Lower lobe of right lung (tissue), 2 donors: ENCODE measurements around the gene GSTA4. TPM values are rescaled to one million over a fixed set of nuclear protein-coding genes. Genes with fewer than 3 reads are reported as not detected.
"Not testable (repeated sequence)": the region's sequence is repeated elsewhere in the genome, so short reads cannot be mapped to it uniquely, and the experiment has no call there.

Experiments
- ATAC-seq, 2 donors: fragments of 200-7000 bp; cut with Tn5 transposase; one replicate each; pipeline ENCODE4 v1.9.1; 2020 to 2022; ENCODE audit warnings: mild to moderate bottlenecking in 2 of 2, moderate library complexity in 2 of 2
- DNase-seq: peaks from one replicate; pipeline ENCODE4 v3.0.0-alpha.2; 2020
- H3K27ac ChIP-seq: fragments of 200-600 bp; one replicate; pipeline ENCODE4 v1.8.0; 2022
- H3K27me3 ChIP-seq: fragments of 200-600 bp; one replicate; pipeline ENCODE4 v1.8.0; 2022; ENCODE audit warnings: low read depth
- H3K36me3 ChIP-seq: fragments of 200-600 bp; one replicate; pipeline ENCODE4 v1.8.0; 2022; ENCODE audit warnings: mild to moderate bottlenecking
- H3K4me1 ChIP-seq: fragments of 200-600 bp; one replicate; pipeline ENCODE4 v1.8.0; 2022
- H3K4me3 ChIP-seq: fragments of 200-600 bp; one replicate; pipeline ENCODE4 v1.8.0; 2022; ENCODE audit warnings: mild to moderate bottlenecking
- H3K9me3 ChIP-seq: fragments of 200-600 bp; one replicate; pipeline ENCODE4 v1.8.0; 2022
- intact Hi-C: fragments of 100-400 bp; cut with DNase I; formaldehyde crosslinking; loops from one replicate; pipeline ENCODE4 v1.11.0; 2022
- total RNA-seq: library from RNA; stranded (reverse); fragmentation: NEBNext Ultra II Directional; extraction: Animal tissue kit (Norgen Biotek cat#: 25700); gene quantifications from one replicate; pipeline ENCODE4 v1.2.1, GENCODE V29; 2021
- TF ChIP-seq, protein P1 (sequence below): fragments of 200-600 bp; IDR thresholded peaks from one replicate; pipeline ENCODE4 v1.8.0; 2022; ENCODE audit warnings: antibody characterized with exemption, mild to moderate bottlenecking
- donor health status: DM: no; HTN: yes; CAD: no; lungs with severe emphysema.

GSTA4 gene
- total RNA-seq, 1 donor from 2014 or later: 63.4 TPM

DNA sequence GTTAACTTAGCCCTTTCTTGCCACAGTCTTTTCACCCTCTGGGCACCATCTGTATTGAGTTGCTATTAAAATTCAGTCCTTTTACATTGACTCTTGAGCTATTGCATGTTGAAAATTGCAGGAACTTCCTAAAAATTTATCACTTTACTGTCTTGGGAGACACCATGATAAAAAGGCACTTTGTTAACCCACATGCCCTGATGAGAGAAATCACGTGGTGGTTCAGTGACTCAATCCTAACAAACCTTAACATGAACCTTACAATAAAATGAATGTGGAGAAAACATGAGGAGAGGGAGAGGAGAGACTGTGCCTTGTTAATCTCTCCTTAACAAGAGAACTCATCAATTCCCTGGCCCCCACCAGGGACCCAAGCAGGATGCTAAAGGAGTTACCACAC, 30.8 kb downstream of the GSTA4 start:
- Histone ChIP-seq H3K36me3 (no peaks in the 10 kb centered on the region), H3K4me1 (no peaks in the 10 kb centered on the region), H3K27me3 (no peaks in the 10 kb centered on the region), H3K9me3 (no peaks in the 10 kb centered on the region), H3K27ac (no peak overlapping the region), H3K4me3 (no peak overlapping the region)
- DNase-seq (no peak), ATAC-seq (no peak)
- intact Hi-C loops: no loop called here
- TF ChIP-seq, protein P1, sequence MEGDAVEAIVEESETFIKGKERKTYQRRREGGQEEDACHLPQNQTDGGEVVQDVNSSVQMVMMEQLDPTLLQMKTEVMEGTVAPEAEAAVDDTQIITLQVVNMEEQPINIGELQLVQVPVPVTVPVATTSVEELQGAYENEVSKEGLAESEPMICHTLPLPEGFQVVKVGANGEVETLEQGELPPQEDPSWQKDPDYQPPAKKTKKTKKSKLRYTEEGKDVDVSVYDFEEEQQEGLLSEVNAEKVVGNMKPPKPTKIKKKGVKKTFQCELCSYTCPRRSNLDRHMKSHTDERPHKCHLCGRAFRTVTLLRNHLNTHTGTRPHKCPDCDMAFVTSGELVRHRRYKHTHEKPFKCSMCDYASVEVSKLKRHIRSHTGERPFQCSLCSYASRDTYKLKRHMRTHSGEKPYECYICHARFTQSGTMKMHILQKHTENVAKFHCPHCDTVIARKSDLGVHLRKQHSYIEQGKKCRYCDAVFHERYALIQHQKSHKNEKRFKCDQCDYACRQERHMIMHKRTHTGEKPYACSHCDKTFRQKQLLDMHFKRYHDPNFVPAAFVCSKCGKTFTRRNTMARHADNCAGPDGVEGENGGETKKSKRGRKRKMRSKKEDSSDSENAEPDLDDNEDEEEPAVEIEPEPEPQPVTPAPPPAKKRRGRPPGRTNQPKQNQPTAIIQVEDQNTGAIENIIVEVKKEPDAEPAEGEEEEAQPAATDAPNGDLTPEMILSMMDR: no peak

DNA sequence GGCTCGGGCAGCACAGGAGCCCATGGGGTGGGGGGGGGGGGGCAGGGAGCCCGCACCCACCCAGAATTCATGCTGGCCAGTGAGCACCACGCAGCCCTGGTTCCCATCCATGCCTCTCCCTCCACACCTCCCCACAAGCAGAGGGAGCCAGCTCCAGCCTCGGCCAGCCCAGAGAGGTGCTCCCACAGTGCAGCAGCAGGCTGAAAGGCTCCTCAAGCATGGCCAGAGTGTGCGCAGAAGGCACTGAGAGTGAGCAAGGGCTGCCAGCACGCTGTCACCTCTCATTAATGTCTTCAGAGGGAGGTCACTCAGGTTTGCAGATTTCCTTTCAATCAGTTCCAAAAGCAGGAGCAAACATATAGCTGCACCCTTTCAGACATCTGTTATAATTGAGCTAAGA, 32.4 kb downstream of the GSTA4 start:
- H3K9me3 ChIP-seq: no peaks in the 10 kb centered on the region
- H3K27ac ChIP-seq: no peak overlapping the region
- TF ChIP-seq, protein P1: no peak
- no peak for ATAC-seq
- DNase-seq: no peak
- no peaks in the 10 kb centered on the region for H3K27me3 ChIP-seq
- no peaks in the 10 kb centered on the region for H3K36me3 ChIP-seq
- H3K4me3 ChIP-seq: no peak overlapping the region
- no peaks in the 10 kb centered on the region for H3K4me1 ChIP-seq
- intact Hi-C loops: no loop called here

DNA sequence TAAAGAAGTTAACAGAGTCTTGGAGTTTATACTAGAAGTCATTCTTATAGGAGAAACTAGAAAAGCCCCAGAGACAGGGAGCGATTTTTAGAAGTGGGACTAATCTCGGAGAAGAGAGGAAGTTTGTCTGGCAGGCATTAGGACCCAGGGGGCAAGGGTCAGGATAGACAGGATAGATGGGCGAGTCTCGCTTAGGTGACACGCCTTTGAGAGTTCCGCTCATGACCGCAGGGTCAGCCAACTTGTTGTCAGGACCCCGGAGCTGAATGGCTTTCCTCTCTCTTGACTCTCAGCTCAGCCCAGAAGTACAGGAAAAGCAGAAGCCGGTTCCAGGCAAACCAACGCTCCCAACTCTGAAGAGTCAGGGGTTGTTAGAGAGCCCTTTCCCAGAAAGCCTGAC, 34.1 kb downstream of the GSTA4 start:
- H3K4me3 ChIP-seq, intact Hi-C loops, H3K27me3 ChIP-seq, DNase-seq, H3K27ac ChIP-seq, H3K36me3 ChIP-seq, H3K9me3 ChIP-seq, ATAC-seq, H3K4me1 ChIP-seq: not testable (repeated sequence)

DNA sequence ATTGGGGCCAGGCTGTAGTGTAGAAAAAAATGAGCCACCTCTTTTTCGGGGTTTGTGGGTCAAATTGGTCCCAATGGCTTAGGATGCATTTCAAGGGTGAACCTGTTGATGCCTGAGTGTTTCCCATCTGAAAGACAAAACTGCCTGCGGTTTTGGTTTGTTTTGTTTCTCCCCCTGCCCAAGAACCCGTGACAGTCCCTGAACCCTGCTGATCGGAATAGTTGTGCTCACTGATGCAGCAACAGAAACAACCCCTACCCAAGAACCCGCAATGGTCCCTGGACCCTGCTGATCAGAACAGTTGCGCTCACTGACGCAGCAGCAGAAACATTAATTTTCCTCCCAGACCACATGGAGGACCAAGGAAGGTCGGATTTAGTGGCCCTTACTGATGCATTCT, 34.9 kb downstream of the GSTA4 start:
- H3K4me1 ChIP-seq, intact Hi-C loops, H3K27me3 ChIP-seq, H3K36me3 ChIP-seq, ATAC-seq, H3K4me3 ChIP-seq, H3K9me3 ChIP-seq, H3K27ac ChIP-seq, DNase-seq: not testable (repeated sequence)

DNA sequence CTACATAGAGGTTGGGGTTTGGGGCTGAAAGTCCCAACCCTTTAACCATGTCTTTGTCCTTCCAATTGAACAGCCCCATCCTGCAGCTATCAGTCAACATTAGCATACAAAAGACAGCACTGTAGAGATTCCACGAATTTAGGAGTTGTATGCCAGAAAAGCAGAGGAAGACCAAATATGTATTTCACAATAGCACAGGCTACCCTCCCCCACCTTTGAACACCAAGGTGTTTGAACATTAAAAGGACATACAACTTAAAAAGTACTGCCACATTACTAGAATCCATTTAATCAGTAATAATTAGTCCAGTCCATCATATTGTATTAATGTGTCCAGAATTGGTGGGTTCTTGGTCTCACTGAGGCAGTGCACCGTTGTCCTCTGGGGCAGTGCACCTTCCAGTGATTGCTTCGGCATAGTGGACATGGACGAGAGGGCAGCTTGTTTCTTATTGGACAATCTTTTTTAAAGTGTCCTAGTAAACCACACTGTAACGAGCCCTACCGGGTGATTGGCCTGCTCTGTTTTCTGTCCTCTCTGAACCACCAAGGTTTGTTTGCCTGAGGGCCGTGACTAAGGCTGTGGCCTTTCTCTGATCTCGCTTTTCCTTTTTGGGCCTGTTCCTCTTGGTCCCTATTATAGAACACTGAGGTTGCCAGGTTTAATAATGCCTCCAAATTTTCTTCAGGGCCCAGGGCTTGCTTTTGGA, 36.4 kb downstream of the GSTA4 start:
- no peaks in the 10 kb centered on the region for H3K36me3 ChIP-seq
- intact Hi-C loops: no loop called here
- H3K27ac ChIP-seq: no peak overlapping the region
- H3K4me3 ChIP-seq: no peak overlapping the region
- no peaks in the 10 kb centered on the region for H3K9me3 ChIP-seq
- H3K4me1 ChIP-seq: no peaks in the 10 kb centered on the region
- ATAC-seq (no peak), DNase-seq (no peak)
- TF ChIP-seq, protein P1: no peak
- no peaks in the 10 kb centered on the region for H3K27me3 ChIP-seq

DNA sequence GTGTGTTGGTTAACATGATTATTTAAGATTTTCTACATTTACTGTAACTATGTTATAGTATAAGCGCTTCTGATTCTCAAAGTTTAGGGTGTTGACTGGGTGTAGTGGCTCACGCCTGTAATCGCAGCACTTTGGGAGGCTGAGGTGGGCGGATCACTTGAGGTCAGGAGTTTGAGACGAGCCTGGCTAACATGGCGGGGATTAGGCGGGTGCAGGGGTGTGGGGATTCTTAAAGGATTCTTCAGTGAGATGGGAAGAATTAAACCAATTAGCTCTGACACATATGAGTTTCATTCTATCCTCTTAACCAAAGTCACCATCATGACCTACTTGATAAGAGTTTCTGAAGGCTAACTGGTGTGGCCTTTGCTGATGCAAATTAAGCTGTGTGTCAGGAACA, 39.2 kb downstream of the GSTA4 start:
- intact Hi-C loops: no loop called here

More for the DNA sequence above, 39.2 kb downstream of the GSTA4 start:
- DNase-seq (no peak), ATAC-seq (no peak)
- TF ChIP-seq, protein P1: no peak
- Histone ChIP-seq H3K36me3 (no peaks in the 10 kb centered on the region), H3K27me3 (no peaks in the 10 kb centered on the region), H3K9me3 (no peaks in the 10 kb centered on the region), H3K27ac (no peak overlapping the region), H3K4me1 (no peaks in the 10 kb centered on the region), H3K4me3 (no peak overlapping the region)
